ENCODE measurements around the gene EFS.
A peak's percentile ranks its signal among the peaks of the same experiment; 100 is the strongest.

Gene EFS

DNA sequence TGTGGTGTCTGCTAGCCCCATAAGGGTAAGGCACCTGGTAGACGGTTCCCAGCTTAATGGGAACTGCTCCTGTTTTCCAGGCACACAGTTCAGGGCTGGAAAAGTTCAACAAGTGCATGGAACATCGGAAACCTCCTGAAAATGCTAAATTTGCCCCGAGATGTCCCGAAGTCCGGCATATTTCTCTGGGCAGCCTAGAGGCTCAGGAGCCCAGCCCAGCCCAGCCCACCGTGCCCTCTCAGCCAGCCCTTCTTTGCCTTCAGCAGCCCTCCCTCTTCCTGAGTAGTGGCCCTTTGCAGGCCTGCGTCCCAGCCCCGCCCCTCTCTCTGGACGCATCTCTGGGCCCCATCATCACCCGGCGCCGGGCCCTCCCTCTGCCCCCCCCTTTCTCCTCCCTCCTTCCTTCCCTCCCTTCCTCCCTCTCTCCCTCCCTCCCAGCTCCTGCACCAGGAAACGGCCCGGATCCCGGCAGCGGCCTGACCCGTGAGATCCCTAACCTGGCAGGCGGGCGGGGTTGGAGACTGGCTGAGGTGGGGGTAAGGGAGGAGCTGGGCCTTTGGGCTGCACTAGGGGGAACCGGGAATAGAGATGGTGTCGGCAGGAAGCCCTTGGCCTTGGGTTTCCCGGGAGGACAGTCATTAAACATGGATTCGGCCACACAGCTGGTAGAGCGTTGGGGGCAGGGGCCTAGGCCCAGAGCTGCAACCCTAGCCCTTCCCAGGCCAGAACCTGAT is 58.4 kb downstream of the EFS start, which contains the start of gene BCL2L2:
TSS of gene BCL2L2 (plus strand) at position 422 of the 734 bp plus-strand sequence. CDS start 935 bp downstream, outside the sequence.
- in situ Hi-C loops (cut with HindIII; ENCODE audit: low sequenced_read_pairs), result no loop called here
- peak; percentile 65 for DNase-seq (ENCODE audit: low read depth)
- TF ChIP-seq, protein P1, sequence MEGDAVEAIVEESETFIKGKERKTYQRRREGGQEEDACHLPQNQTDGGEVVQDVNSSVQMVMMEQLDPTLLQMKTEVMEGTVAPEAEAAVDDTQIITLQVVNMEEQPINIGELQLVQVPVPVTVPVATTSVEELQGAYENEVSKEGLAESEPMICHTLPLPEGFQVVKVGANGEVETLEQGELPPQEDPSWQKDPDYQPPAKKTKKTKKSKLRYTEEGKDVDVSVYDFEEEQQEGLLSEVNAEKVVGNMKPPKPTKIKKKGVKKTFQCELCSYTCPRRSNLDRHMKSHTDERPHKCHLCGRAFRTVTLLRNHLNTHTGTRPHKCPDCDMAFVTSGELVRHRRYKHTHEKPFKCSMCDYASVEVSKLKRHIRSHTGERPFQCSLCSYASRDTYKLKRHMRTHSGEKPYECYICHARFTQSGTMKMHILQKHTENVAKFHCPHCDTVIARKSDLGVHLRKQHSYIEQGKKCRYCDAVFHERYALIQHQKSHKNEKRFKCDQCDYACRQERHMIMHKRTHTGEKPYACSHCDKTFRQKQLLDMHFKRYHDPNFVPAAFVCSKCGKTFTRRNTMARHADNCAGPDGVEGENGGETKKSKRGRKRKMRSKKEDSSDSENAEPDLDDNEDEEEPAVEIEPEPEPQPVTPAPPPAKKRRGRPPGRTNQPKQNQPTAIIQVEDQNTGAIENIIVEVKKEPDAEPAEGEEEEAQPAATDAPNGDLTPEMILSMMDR (IDR thresholded peaks at IDR 0.05; ENCODE audit: low read depth, low read length, missing control alignments), result no peak
- peak within 1 kb of the TSS; percentile 67 for H3K4me3 ChIP-seq (ENCODE audit: low read depth, low read length)

Data from astrocyte of the cerebellum (primary cell).